ENCODE data around the gene CAMK1D.
"Not testable (repeated sequence)": the region's sequence is repeated elsewhere in the genome, so short reads cannot be mapped to it uniquely, and the experiment has no call there.

Gene CAMK1D

GRCh38 chr10:12728494-12728893 lies 379.1 kb downstream of the CAMK1D start:
- TF ChIP-seq POLR2A (IDR thresholded peaks at IDR 0.05; ENCODE audit: low read depth, low read length) = no peak
- no peak for DNase-seq (ENCODE audit: insufficient read length, low spot score)
- no peak for FAIRE-seq

GRCh38 chr10:12729885-12730284 lies 380.5 kb downstream of the CAMK1D start:
- DNase-seq (ENCODE audit: insufficient read length, low spot score) (no peak), FAIRE-seq (no peak)
- no peak for TF ChIP-seq POLR2A (IDR thresholded peaks at IDR 0.05; ENCODE audit: low read depth, low read length)

- FAIRE-seq (no peak), DNase-seq (ENCODE audit: insufficient read length, low spot score) (no peak)
- no peak for TF ChIP-seq POLR2A (IDR thresholded peaks at IDR 0.05; ENCODE audit: low read depth, low read length)
These were observed 381.6 kb downstream of the CAMK1D start for GRCh38 chr10:12730809-12731519.

GRCh38 chr10:12733271-12733670 lies 383.9 kb downstream of the CAMK1D start:
- no peak for DNase-seq (ENCODE audit: insufficient read length, low spot score)
- TF ChIP-seq POLR2A (IDR thresholded peaks at IDR 0.05; ENCODE audit: low read depth, low read length) = no peak
- FAIRE-seq = no peak

GRCh38 chr10:12735843-12736462 lies 386.6 kb downstream of the CAMK1D start:
- no peak for DNase-seq (ENCODE audit: insufficient read length, low spot score)
- TF ChIP-seq POLR2A (IDR thresholded peaks at IDR 0.05; ENCODE audit: low read depth, low read length) = no peak
- no peak for FAIRE-seq

- TF ChIP-seq POLR2A (IDR thresholded peaks at IDR 0.05; ENCODE audit: low read depth, low read length) = no peak
- no peak for DNase-seq (ENCODE audit: insufficient read length, low spot score)
- FAIRE-seq = no peak
These were observed 391.5 kb downstream of the CAMK1D start for GRCh38 chr10:12740813-12741212.

- DNase-seq (ENCODE audit: insufficient read length, low spot score) (no peak), FAIRE-seq (no peak)
- no peak for TF ChIP-seq POLR2A (IDR thresholded peaks at IDR 0.05; ENCODE audit: low read depth, low read length)
These were observed 392.0 kb downstream of the CAMK1D start for GRCh38 chr10:12741360-12741804.

- no peak for FAIRE-seq
- no peak for DNase-seq (ENCODE audit: insufficient read length, low spot score)
- no peak for TF ChIP-seq POLR2A (IDR thresholded peaks at IDR 0.05; ENCODE audit: low read depth, low read length)
These were observed 393.4 kb downstream of the CAMK1D start for GRCh38 chr10:12742771-12743170.

- DNase-seq (ENCODE audit: insufficient read length, low spot score); FAIRE-seq: not testable (repeated sequence)
These were observed 394.1 kb downstream of the CAMK1D start for GRCh38 chr10:12743466-12743865.

GRCh38 chr10:12743941-12744340 lies 394.6 kb downstream of the CAMK1D start:
- no peak for TF ChIP-seq POLR2A (IDR thresholded peaks at IDR 0.05; ENCODE audit: low read depth, low read length)
- DNase-seq (ENCODE audit: insufficient read length, low spot score) (no peak), FAIRE-seq (no peak)

GRCh38 chr10:12748186-12748585 lies 398.8 kb downstream of the CAMK1D start:
- no peak for TF ChIP-seq POLR2A (IDR thresholded peaks at IDR 0.05; ENCODE audit: low read depth, low read length)
- DNase-seq (ENCODE audit: insufficient read length, low spot score) (no peak), FAIRE-seq (no peak)

GRCh38 chr10:12749760-12750478 lies 400.6 kb downstream of the CAMK1D start:
- TF ChIP-seq POLR2A (IDR thresholded peaks at IDR 0.05; ENCODE audit: low read depth, low read length) = no peak
- no peak for FAIRE-seq
- DNase-seq (ENCODE audit: insufficient read length, low spot score) = no peak

GRCh38 chr10:12750526-12751201 lies 401.3 kb downstream of the CAMK1D start:
- DNase-seq (ENCODE audit: insufficient read length, low spot score) (no peak), FAIRE-seq (no peak)
- no peak for TF ChIP-seq POLR2A (IDR thresholded peaks at IDR 0.05; ENCODE audit: low read depth, low read length)

GRCh38 chr10:12755075-12755474 lies 405.7 kb downstream of the CAMK1D start:
- TF ChIP-seq POLR2A (IDR thresholded peaks at IDR 0.05; ENCODE audit: low read depth, low read length) = no peak
- no peak for FAIRE-seq
- DNase-seq (ENCODE audit: insufficient read length, low spot score) = no peak

All from H54 (cell line).